HepG2 (cell line): ENCODE results near the gene TMEM200B. TPM values are rescaled to one million over a fixed set of nuclear protein-coding genes. Genes with fewer than 3 reads are reported as not detected.

Source experiments
- ATAC-seq: fragments of 200-7000 bp; cut with Tn5 transposase; 3 replicates; pipeline ENCODE4 v1.9.1; 2020; ENCODE audit warnings: mild to moderate bottlenecking, moderate library complexity
- BruUV-seq: library from RNA; stranded (reverse); fragments of 400-500 nt; replicated peaks from 2 replicates; lab custom pipeline; 2021; lab: Mats Ljungman, UMichigan
- CTCF ChIA-PET: fragments of 300-600 bp; formaldehyde crosslinking; extraction: SDS; loops from one replicate; lab custom pipeline; 2021; ENCODE audit warnings: low total read pairs, inconsistent platforms, low intra/inter-chr PET ratio; lab: Yijun Ruan, JAX
- POLR2A ChIA-PET: fragments of 350-600 bp; sonication (Branson Sonifier 250); formaldehyde crosslinking; loops from one replicate; lab custom pipeline; 2020; ENCODE audit warnings: antibody characterized with exemption, inconsistent platforms; lab: Yijun Ruan, JAX
- DNase-seq: peaks from one replicate; pipeline ENCODE4 v3.0.0-alpha.2; 2015; ENCODE audit warnings: low spot score
- FAIRE-seq: peaks from 3 replicates; lab custom pipeline; 2011; peaks lifted over from hg19 to GRCh38; lab: Jason Lieb, UNC
- H2AFZ ChIP-seq: one replicate; pipeline ENCODE4 v1.6.1; 2011; ENCODE audit warnings: low read length, inconsistent platforms
- H3K27ac ChIP-seq: fragments of 300-600 bp; 3 replicates; pipeline ENCODE4 v1.8.0; 2011; ENCODE audit warnings: mixed run types, mild to moderate bottlenecking, mixed read lengths, low read length, inconsistent platforms; ENCODE audit not compliant: insufficient read depth; ENCODE audit errors: extremely low read length
- H3K27me3 ChIP-seq, 2 experiments: fragments of 200-600 bp in 1 of 2; 2 replicates in 1 of 2; 3 replicates in 1 of 2; pipeline versions ENCODE4 v1.6.0 to v1.8.0; 2011; ENCODE audit warnings: low read length in 2 of 2, mild to moderate bottlenecking in 2 of 2, moderate library complexity in 2 of 2, inconsistent platforms in 1 of 2; ENCODE audit not compliant: insufficient read depth in 2 of 2, control insufficient read depth in 1 of 2
- H3K36me3 ChIP-seq, 2 experiments: fragments of 200-600 bp in 1 of 2; replicated peaks in 1 of 2; 2 replicates in 1 of 2; 3 replicates in 1 of 2; pipeline versions ENCODE4 v1.5.1 to v1.8.0; 2011; ENCODE audit warnings: low read length in 2 of 2, inconsistent platforms in 1 of 2; ENCODE audit not compliant: insufficient read depth in 2 of 2, control insufficient read depth in 1 of 2
- H3K4me1 ChIP-seq: 2 replicates; pipeline ENCODE4 v1.5.1; 2012; ENCODE audit warnings: low read length, inconsistent platforms; ENCODE audit not compliant: insufficient read depth
- H3K4me2 ChIP-seq: 2 replicates; pipeline ENCODE4 v1.6.0; 2011; ENCODE audit warnings: low read depth, low read length, inconsistent platforms
- H3K4me3 ChIP-seq, 3 experiments: fragments of 200-600 bp in 1 of 3; sonication (generic), shearing (Covaris generic) in 1 of 3; replicated peaks in 1 of 3; 2 replicates each; pipeline ENCODE4 v1.5.1; 2011 to 2016; ENCODE audit warnings: low read length in 3 of 3, inconsistent platforms in 2 of 3, low read depth in 2 of 3, mild to moderate bottlenecking in 2 of 3, control low read depth in 1 of 3, mixed read lengths in 1 of 3; ENCODE audit not compliant: insufficient read depth in 1 of 3
- H3K79me2 ChIP-seq: one replicate; pipeline ENCODE4 v1.6.1; 2011; ENCODE audit warnings: low read length, inconsistent platforms; ENCODE audit not compliant: insufficient read depth
- H3K9ac ChIP-seq: 2 replicates; pipeline ENCODE4 v1.6.0; 2011; ENCODE audit warnings: mild to moderate bottlenecking, low read depth, low read length, inconsistent platforms; ENCODE audit not compliant: insufficient read depth
- H3K9me3 ChIP-seq: 2 replicates; pipeline ENCODE4 v1.5.1; 2012; ENCODE audit warnings: mild to moderate bottlenecking, low read length
- H4K20me1 ChIP-seq: 2 replicates; pipeline ENCODE4 v1.6.0; 2011; ENCODE audit warnings: inconsistent platforms, mild to moderate bottlenecking, low read length, moderate library complexity; ENCODE audit not compliant: insufficient read depth
- ADNP ChIP-seq: sonication (generic); formaldehyde crosslinking; IDR thresholded peaks from 2 replicates; pipeline ENCODE4 v1.4.0; 2020; ENCODE audit warnings: missing genetic modification reagents
- AGO2 ChIP-seq: fragments of 200-400 bp; formaldehyde crosslinking; optimal IDR thresholded peaks from 2 replicates; pipeline ENCODE3; 2017; ENCODE audit warnings: mild to moderate bottlenecking, low read depth, low read length, moderate library complexity
- AHR ChIP-seq: IDR thresholded peaks from 2 replicates; pipeline ENCODE4 v1.6.1; 2018; ENCODE audit warnings: missing genetic modification reagents, missing compliant biosample characterization
- CENPT ChIP-seq: sonication (generic); formaldehyde crosslinking; IDR thresholded peaks from 2 replicates; pipeline ENCODE4 v1.8.0; 2022; ENCODE audit warnings: low read depth, mild to moderate bottlenecking, moderate library complexity, missing genetic modification reagents
- HNRNPH1 ChIP-seq: fragments of 200-400 bp; formaldehyde crosslinking; optimal IDR thresholded peaks from 2 replicates; pipeline ENCODE3; 2017; ENCODE audit warnings: mild to moderate bottlenecking, low read depth, low read length
- HNRNPK ChIP-seq: fragments of 200-400 bp; formaldehyde crosslinking; IDR thresholded peaks from 2 replicates; pipeline ENCODE4 v1.6.1; 2018; ENCODE audit warnings: low read length, low read depth, moderate library complexity, mild to moderate bottlenecking; ENCODE audit not compliant: poor library complexity, severe bottlenecking
- IKZF1 ChIP-seq: fragments of 450-650 bp; IDR thresholded peaks from 2 replicates; pipeline ENCODE4 v1.7.1; 2016
- MATR3 ChIP-seq: sonication (generic); formaldehyde crosslinking; IDR thresholded peaks from 2 replicates; pipeline ENCODE4 v1.4.0; 2020; ENCODE audit warnings: missing genetic modification reagents
- MLLT10 ChIP-seq: sonication (generic); formaldehyde crosslinking; IDR thresholded peaks from 2 replicates; pipeline ENCODE4 v1.4.0; 2020; ENCODE audit warnings: missing genetic modification reagents
- SETDB1 ChIP-seq: sonication (generic); formaldehyde crosslinking; IDR thresholded peaks from 2 replicates; pipeline ENCODE4 v1.5.1; 2020; ENCODE audit warnings: missing genetic modification reagents, mild to moderate bottlenecking, borderline replicate concordance
- ZBTB14 ChIP-seq: sonication (generic); formaldehyde crosslinking; IDR thresholded peaks from 2 replicates; pipeline ENCODE4 v1.4.0; 2020; ENCODE audit warnings: missing genetic modification reagents
- ZFP91 ChIP-seq: sonication (generic); formaldehyde crosslinking; IDR thresholded peaks from 2 replicates; pipeline ENCODE4 v1.9.0; 2022; ENCODE audit warnings: missing genetic modification reagents, mild to moderate bottlenecking, borderline replicate concordance
- ZMYM4 ChIP-seq: sonication (generic); formaldehyde crosslinking; IDR thresholded peaks from 2 replicates; pipeline ENCODE4 v1.8.1; 2023; ENCODE audit warnings: mild to moderate bottlenecking, missing genetic modification reagents
- ZNF232 ChIP-seq: sonication (generic); formaldehyde crosslinking; IDR thresholded peaks from 2 replicates; pipeline ENCODE4 v1.4.0; 2020; ENCODE audit warnings: missing genetic modification reagents, borderline replicate concordance
- ZNF33A ChIP-seq: sonication (generic); formaldehyde crosslinking; IDR thresholded peaks from 2 replicates; pipeline ENCODE4 v1.5.1; 2020; ENCODE audit warnings: missing genetic modification reagents, mild to moderate bottlenecking, moderate library complexity, borderline replicate concordance
- ZNF354B ChIP-seq: sonication (generic); formaldehyde crosslinking; IDR thresholded peaks from 2 replicates; pipeline ENCODE4 v1.8.0; 2022; ENCODE audit warnings: mild to moderate bottlenecking, missing genetic modification reagents
- ZNF446 ChIP-seq: sonication (generic); formaldehyde crosslinking; IDR thresholded peaks from 2 replicates; pipeline ENCODE4 v1.5.0; 2020; ENCODE audit warnings: mild to moderate bottlenecking, missing genetic modification reagents
- ZNF543 ChIP-seq: sonication (generic); formaldehyde crosslinking; IDR thresholded peaks from 2 replicates; pipeline ENCODE4 v1.4.0; 2020; ENCODE audit warnings: mild to moderate bottlenecking, missing genetic modification reagents
- ZNF549 ChIP-seq: sonication (generic); formaldehyde crosslinking; IDR thresholded peaks from 2 replicates; pipeline ENCODE4 v1.5.0; 2020; ENCODE audit warnings: missing genetic modification reagents
- ZUFSP ChIP-seq: sonication (generic); formaldehyde crosslinking; IDR thresholded peaks from 2 replicates; pipeline ENCODE4 v1.9.0; 2021; ENCODE audit warnings: missing genetic modification reagents, mild to moderate bottlenecking, borderline replicate concordance
- WGBS: methylation state at CpG from one replicate; pipeline ENCODE4 v1.1.6; 2017; ENCODE audit warnings: low lambda C conversion rate; 5-methylcytosine and 5-hydroxymethylcytosine counted together
- in situ Hi-C: cut with HindIII; loops from 2 replicates; pipeline ENCODE4 v1.10.0; 2017; ENCODE audit warnings: low pct_unique_long_range_greater_than_20kb; ENCODE audit not compliant: extremely low pct_ligation_motif_present
- intact Hi-C: fragments of 100-400 bp; cut with micrococcal nuclease; formaldehyde crosslinking; loops from one replicate; pipeline ENCODE4 v1.10.0; 2022; ENCODE audit not compliant: unreplicated experiment
- polyA plus RNA-seq, 8 experiments: library from polyadenylated mRNA; depleted of rRNA in 3 of 8; stranded (reverse) in 7 of 8; unstranded in 1 of 8; fragments of >200 nt; fragmentation: Illumina TruSeq in 4 of 8; extraction: Trizol in 4 of 8; gene quantifications; 2 replicates each; pipeline versions ENCODE4 v1.2.1 to v1.2.3, GENCODE V29; 2011 to 2016; ENCODE audit warnings: low read depth in 4 of 8, missing spikeins in 1 of 8, mixed read lengths in 1 of 8; ENCODE audit not compliant: insufficient read depth in 1 of 8
- total RNA-seq, 5 experiments: library from RNA; depleted of rRNA; stranded (reverse); fragments of >200 nt; fragmentation: Illumina TruSeq; extraction: Trizol; gene quantifications; 2 replicates each; pipeline ENCODE4 v1.2.3, GENCODE V29; 2016; ENCODE audit warnings: low read depth in 1 of 5

Gene TMEM200B
- total and polyA plus RNA-seq, 2 of the 13 experiments (the other 11 are each of a cell fraction or from before 2014, with no cell fraction given) = 1.1 to 1.4 TPM

GRCh38 chr1:29123053-29123886, 433 bp downstream of the TMEM200B start:
- H2AFZ ChIP-seq = no peak overlapping the region
- TF ChIP-seq ZNF33A (CRISPR knock-in tag) (no peak), ZNF543 (CRISPR knock-in tag) (0 out of 2 replicates have a peak, but pooled peaks have one; percentile 3), IKZF1 (no peak), MLLT10 (CRISPR knock-in tag) (no peak), HNRNPH1 (no peak), MATR3 (0 out of 2 replicates have a peak, but pooled peaks have one; percentile 36), ZFP91 (peak; percentile 11; the same call in 1 of the 2 replicates), HNRNPK (peak; percentile 11), SETDB1 (CRISPR knock-in tag) (no peak), AHR (CRISPR knock-in tag) (no peak), ZBTB14 (CRISPR knock-in tag) (no peak), ZNF354B (CRISPR knock-in tag) (no peak), ADNP (CRISPR knock-in tag) (no peak), ZNF232 (CRISPR knock-in tag) (0 out of 2 replicates have a peak, but pooled peaks have one; percentile 10), ZNF446 (no peak), ZUFSP (CRISPR knock-in tag) (no peak), CENPT (CRISPR knock-in tag) (no peak), AGO2 (peak; percentile 55), ZMYM4 (CRISPR knock-in tag) (no peak), ZNF549 (no peak)

More at GRCh38 chr1:29123053-29123886, 433 bp downstream of the TMEM200B start:
- Histone ChIP-seq H3K4me1 (peaks cover 14% of the 10 kb centered on the region), H3K9me3 (no peaks in the 10 kb centered on the region), H3K9ac (peak overlapping the region; percentile 43; the same call in 1 of the 2 replicates), H3K27me3 (peaks cover 2 to 11% of the 10 kb centered on the region in 2 experiments; a peak in 2 of 5 replicates), H3K4me2 (peak overlapping the region; percentile 96), H3K4me3 (peak overlapping the region; percentile 76 to 89 (median 85); a peak in 5 of 6 replicates), H3K27ac (no peak overlapping the region), H3K79me2 (no peaks in the 10 kb centered on the region), H4K20me1 (no peaks in the 10 kb centered on the region), H3K36me3 (peaks cover 0 to 1% of the 10 kb centered on the region in 2 experiments; a peak in 1 of 5 replicates)
- DNase-seq (no peak), FAIRE-seq (no peak), ATAC-seq (peak; percentile 2; the same call in 2 of the 3 replicates)
- CTCF ChIA-PET = no interaction called here
- POLR2A ChIA-PET = interaction anchor here (1.0 to 2.5 kb wide), 5 partner anchors 17 to 63 kb away, joined by 3 to 24 read pairs (median 4); partner anchors contain the start of gene SRSF4
- no TSS peak for BruUV-seq
- intact Hi-C loops (loop anchor here (10.0 kb wide), 1 partner anchor 238 kb away; no protein-coding TSS in a partner anchor), in situ Hi-C loops (loop anchor here (10.0 kb wide), 1 partner anchor 238 kb away; no protein-coding TSS in a partner anchor)
- WGBS = 75% methylated on average over 13 of the region's 70 CpGs
